ENCODE data around the gene HNRNPL. TPM values are rescaled to one million over a fixed set of nuclear protein-coding genes. Genes with fewer than 3 reads are reported as not detected.

HNRNPL gene
- total and polyA plus RNA-seq, 9 of the 15 experiments (the other 6 are each of a cell fraction or from before 2014, with no cell fraction given) = 39.5 to 610 (median 299) TPM

DNA sequence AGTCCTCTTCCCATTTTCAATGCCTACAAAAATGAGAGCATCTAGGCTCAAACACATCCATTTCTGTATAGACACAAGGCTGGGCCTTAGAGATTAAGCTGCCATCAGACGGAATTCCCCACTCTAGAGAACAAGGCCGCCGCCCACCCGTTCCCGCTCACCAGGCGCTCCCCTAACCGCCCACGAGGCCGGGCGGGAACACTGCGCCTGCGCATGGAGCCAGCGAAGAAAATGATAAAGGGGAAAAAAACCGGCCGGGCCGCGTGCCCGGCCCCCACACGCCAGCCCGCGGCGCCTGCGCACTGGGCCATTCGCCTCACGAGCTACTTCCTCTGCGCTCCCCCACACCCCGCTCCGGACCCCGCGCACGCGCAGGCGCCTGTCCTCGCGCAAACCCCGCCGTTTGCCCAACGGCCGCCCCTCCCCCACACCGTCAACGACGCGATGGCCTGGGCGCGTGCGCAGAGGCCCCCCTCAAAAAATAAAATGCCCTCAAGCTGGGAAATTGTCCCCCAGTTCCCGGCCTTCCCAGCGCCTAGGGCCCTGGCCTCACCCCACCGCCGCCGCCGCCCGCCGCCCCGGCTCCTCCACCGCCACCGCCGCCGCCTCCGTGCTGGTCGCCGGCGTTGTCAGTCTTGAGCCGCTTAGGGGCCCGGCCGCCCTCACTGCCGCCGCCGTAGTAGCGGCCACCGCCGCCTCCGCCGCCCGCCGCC, 483 bp downstream of the HNRNPL start (continued):
- TF ChIP-seq, protein P1, sequence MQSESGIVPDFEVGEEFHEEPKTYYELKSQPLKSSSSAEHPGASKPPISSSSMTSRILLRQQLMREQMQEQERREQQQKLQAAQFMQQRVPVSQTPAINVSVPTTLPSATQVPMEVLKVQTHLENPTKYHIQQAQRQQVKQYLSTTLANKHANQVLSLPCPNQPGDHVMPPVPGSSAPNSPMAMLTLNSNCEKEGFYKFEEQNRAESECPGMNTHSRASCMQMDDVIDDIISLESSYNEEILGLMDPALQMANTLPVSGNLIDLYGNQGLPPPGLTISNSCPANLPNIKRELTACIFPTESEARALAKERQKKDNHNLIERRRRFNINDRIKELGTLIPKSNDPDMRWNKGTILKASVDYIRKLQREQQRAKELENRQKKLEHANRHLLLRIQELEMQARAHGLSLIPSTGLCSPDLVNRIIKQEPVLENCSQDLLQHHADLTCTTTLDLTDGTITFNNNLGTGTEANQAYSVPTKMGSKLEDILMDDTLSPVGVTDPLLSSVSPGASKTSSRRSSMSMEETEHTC (IDR thresholded peaks at IDR 0.05) = peak; percentile 90
- TF ChIP-seq EGR1 (conservative IDR thresholded peaks at IDR 0.05) = peak; percentile 98
- TF ChIP-seq PHF21A (IDR thresholded peaks at IDR 0.05; ENCODE audit: borderline replicate concordance, low read depth) = no peak
- no peak for TF ChIP-seq POLR3A (IDR thresholded peaks at IDR 0.05; ENCODE audit: borderline replicate concordance, extremely low read depth, insufficient read depth, insufficient read length)
- TF ChIP-seq SMAD1 (IDR thresholded peaks at IDR 0.05; ENCODE audit: low read depth, low read length, partially characterized antibody) = peak; percentile 58
- TF ChIP-seq POU5F1 (IDR thresholded peaks at IDR 0.05; ENCODE audit: borderline replicate concordance, low read depth, low read length, partially characterized antibody) = peak; percentile 62
- no peak for TF ChIP-seq COPS2 (conservative IDR thresholded peaks at IDR 0.05)
- TF ChIP-seq ZNF311 (CRISPR knock-in tag; IDR thresholded peaks at IDR 0.05) = no peak
- TF ChIP-seq NBN (IDR thresholded peaks at IDR 0.05; ENCODE audit: low read depth) = no peak
- TF ChIP-seq ZSCAN29 (IDR thresholded peaks at IDR 0.05) = no peak
- TF ChIP-seq, protein P2, sequence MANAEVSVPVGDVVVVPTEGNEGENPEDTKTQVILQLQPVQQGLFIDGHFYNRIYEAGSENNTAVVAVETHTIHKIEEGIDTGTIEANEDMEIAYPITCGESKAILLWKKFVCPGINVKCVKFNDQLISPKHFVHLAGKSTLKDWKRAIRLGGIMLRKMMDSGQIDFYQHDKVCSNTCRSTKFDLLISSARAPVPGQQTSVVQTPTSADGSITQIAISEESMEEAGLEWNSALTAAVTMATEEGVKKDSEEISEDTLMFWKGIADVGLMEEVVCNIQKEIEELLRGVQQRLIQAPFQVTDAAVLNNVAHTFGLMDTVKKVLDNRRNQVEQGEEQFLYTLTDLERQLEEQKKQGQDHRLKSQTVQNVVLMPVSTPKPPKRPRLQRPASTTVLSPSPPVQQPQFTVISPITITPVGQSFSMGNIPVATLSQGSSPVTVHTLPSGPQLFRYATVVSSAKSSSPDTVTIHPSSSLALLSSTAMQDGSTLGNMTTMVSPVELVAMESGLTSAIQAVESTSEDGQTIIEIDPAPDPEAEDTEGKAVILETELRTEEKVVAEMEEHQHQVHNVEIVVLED (CRISPR knock-in tag; IDR thresholded peaks at IDR 0.05) = peak; percentile 67; the same call in 1 of the 2 replicates
- TF ChIP-seq, protein P3, sequence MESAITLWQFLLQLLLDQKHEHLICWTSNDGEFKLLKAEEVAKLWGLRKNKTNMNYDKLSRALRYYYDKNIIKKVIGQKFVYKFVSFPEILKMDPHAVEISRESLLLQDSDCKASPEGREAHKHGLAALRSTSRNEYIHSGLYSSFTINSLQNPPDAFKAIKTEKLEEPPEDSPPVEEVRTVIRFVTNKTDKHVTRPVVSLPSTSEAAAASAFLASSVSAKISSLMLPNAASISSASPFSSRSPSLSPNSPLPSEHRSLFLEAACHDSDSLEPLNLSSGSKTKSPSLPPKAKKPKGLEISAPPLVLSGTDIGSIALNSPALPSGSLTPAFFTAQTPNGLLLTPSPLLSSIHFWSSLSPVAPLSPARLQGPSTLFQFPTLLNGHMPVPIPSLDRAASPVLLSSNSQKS (CRISPR knock-in tag; IDR thresholded peaks at IDR 0.05) = no peak
- no peak for TF ChIP-seq SIRT6 (IDR thresholded peaks at IDR 0.05; ENCODE audit: low read depth, low read length)
- TF ChIP-seq CHD1 (IDR thresholded peaks at IDR 0.05; ENCODE audit: low read length) = no peak
- no peak for TF ChIP-seq ZNF75A (CRISPR knock-in tag; IDR thresholded peaks at IDR 0.05)
- TF ChIP-seq ZBTB17 (CRISPR knock-in tag; IDR thresholded peaks at IDR 0.05) = no peak
- TF ChIP-seq SNRNP70 (optimal IDR thresholded peaks at IDR 0.05; ENCODE audit: low read depth, low read length) = no peak
- peak; percentile 99 for TF ChIP-seq BRD4 (IDR thresholded peaks at IDR 0.05)
- peak; percentile 36; the same call in 1 of the 2 replicates for TF ChIP-seq ZNF175 (CRISPR knock-in tag; IDR thresholded peaks at IDR 0.05; ENCODE audit: low read depth)
- no peak for TF ChIP-seq ETS2 (tag; IDR thresholded peaks at IDR 0.05; ENCODE audit: borderline replicate concordance, poor library complexity, severe bottlenecking)
- TF ChIP-seq MBD2 (IDR thresholded peaks at IDR 0.05; ENCODE audit: borderline replicate concordance, low read depth) = no peak
- no peak for TF ChIP-seq CHCHD3 (CRISPR knock-in tag; IDR thresholded peaks at IDR 0.05)
- 0 out of 2 replicates have a peak, but pooled peaks have one; percentile 10 for TF ChIP-seq CEBPB (tag; IDR thresholded peaks at IDR 0.05)
- no peak for TF ChIP-seq MCM5 (IDR thresholded peaks at IDR 0.05; ENCODE audit: low read depth)
- peak; percentile 65 for TF ChIP-seq ZFP36 (IDR thresholded peaks at IDR 0.05; ENCODE audit: low read depth, low read length, partially characterized antibody)
- no peak for TF ChIP-seq ARHGAP35 (IDR thresholded peaks at IDR 0.05; ENCODE audit: partially characterized antibody)
